HG03139 (cell line): ENCODE data around the gene SLC27A5.
"Not testable (repeated sequence)": the region's sequence is repeated elsewhere in the genome, so short reads cannot be mapped to it uniquely, and the experiment has no call there.

ENCODE experiments used
- ATAC-seq: cut with Tn5 transposase; IDR thresholded peaks from one replicate; pipeline ENCODE4 v1.9.1; 2021; ENCODE audit not compliant: unreplicated experiment

The SLC27A5 gene

DNA sequence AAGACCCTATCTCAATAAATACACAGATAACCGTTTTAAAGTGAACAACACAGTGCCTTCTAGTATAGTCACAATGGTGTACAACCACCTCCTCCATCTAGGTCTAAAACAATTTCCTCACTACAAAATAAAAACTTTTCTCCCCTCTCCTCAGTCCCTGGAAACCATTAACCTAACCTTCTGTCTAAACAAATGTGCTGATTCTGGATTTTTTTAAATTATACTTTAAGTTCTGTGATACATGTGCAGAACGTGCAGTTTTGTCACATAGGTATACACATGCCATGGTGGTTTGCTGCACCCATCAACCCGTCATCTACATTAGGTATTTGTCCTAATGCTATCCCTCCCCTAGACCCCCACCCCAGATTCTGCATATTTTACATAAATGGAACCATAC is 17.6 kb upstream of the SLC27A5 start:
- no peak for ATAC-seq

DNA sequence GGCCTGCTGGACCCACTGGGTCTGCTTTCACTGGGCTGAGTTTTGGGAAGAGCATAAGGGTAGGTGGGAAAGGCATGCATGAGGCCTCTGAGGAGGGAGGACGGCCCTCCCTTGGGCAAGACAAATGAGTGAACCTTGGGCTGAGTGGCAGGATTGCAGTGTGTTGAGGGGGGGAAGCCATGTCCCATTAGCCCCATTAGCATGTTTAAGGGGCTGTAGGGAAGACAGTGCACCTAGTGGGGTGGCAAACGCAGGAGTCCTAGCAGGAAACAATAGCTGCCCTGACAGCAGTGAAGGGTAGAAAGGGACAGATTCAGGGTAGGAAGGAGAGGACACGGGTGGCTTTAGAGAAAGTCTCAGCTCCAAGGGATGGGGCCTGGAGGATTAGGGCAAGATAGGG is 10.9 kb upstream of the SLC27A5 start:
- ATAC-seq, result no peak

DNA sequence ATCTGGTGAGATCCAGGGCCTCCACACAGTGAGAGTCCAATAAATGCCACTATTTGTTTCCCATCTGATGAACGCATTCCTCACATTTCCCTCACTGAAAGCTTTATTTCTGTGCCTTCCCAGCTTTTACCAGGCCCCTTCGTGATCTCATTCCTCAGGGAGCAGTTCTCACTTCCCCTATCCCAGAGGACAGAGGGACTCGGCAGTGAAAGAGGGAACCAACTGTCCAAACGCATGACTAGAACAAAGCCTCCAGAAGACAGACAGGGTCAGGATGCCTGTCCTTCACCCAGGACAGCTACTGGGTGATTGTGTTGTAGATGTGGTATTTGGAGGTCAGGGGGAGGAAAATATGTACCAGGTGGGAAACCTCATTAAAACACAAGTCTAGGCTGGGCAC is 9.9 kb upstream of the SLC27A5 start:
- ATAC-seq, result no peak

DNA sequence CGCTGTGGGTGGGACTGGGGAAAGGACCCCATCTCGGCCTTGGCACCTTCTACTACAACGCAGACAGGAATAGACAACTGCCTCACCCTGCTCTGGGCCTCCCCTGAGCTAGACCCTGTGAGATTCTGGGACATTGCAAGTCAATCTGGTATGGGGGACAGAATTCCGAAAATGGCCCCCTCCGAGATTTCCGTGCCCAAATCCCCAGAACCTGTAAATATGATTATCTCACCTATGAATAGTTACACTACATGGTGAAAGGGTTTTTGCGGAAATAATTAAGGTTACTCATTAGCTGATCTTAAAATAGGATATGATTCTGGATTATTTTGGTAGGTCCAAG is 8.4 kb upstream of the SLC27A5 start:
- ATAC-seq, result no peak

DNA sequence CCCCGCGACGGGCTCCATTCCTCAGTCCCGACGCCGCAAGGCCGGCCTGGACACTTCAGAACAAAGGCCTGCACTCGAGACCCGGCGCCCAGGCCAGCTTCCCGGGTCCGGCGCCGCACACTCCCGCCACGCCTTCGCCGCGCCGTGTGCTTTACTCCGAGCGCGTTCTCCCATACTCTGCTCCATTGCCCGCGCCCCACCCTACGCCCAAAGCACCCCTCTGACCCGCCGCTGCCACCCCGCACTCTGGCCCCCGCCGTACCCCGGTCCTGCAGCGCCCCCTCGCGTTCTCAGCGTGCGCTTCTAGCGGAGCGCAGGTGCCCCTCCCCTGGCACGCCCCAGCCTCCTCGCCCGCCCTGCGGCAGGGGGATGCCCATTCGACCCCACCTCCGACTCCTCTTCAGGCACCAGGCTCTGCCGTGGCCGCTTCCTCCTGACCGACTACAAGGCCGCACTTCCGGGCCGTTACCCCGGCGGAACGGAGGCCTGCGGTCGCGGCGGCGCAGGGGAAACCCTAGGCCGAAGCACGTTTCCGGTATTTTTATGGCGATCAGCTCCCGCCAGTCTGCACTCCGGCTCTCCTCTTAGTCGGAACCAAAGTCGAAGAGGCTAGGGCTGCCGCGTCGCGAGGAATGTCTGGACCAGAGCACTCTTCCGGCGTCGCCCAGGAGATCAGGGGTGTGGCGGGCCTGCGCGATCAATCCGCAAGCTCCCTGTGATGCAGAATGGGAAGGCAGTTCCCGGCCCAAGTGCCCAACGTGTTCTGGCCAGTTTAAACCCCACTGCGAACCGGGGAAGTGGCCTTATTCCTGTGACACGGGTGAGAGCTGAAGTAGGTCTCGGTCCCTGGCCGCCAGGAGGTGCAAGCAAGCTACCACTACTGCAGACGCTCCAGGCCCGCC is 7.8 kb upstream of the SLC27A5 start, which contains the start of gene ZBTB45:
Gene ZBTB45 (minus strand): TSS at position 456 of the 902 bp plus-strand sequence. CDS start 2,137 bp downstream, outside the sequence.
- ATAC-seq, result peak; percentile 62

DNA sequence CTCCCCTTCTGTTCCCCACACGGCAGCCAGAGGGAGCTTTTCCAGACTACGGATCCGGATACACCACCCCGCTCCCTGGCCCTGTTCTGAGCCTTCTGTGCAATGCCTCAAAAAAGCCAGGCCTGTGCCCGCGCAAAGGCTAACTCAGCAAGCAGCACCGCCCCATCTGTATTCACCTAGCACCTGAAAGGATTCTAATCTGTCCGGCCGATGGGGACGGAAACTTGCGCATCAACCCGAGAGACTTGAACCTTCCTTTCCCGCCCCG is 7.2 kb upstream of the SLC27A5 start:
- ATAC-seq, result peak; percentile 12

DNA sequence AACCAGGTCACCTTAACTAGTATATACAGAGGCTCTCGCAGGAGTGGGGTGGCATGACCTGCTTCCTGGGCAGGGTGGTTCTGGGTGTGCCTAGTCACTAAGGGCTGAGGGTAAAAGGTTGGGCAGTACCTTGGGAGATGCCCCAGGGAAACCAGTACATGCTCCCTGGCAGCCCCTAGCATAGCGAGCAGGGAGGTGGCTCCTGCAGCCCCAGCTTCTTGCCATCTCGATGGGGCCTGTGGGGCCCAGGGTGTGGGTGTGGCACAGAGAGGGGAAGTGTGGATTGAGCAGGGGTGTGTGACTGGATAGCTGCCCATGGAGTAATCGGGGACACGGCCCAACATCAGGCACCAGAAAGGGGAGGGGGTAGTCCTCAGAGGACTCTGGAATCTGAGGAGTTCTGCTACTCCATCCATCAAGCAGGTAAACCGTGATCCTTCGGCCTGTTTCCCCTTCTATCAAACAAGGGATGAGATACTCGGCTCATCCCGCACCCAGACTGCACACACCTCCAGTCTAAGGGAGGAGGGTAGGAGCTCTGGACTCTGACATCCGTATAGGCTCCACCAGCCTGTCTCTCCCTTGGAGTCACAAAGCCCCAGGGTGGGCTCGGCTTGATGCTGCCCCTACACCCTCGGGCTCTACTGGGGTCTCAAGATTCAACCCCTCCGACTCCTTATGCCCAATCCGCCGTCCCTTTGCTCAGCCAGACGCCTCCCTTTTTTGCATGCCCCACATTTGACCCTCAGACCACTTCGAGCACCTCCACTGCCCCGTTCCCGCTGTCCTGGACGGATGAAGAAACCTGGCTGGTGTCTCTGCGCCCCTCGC is 6.7 kb upstream of the SLC27A5 start:
- no peak for ATAC-seq

DNA sequence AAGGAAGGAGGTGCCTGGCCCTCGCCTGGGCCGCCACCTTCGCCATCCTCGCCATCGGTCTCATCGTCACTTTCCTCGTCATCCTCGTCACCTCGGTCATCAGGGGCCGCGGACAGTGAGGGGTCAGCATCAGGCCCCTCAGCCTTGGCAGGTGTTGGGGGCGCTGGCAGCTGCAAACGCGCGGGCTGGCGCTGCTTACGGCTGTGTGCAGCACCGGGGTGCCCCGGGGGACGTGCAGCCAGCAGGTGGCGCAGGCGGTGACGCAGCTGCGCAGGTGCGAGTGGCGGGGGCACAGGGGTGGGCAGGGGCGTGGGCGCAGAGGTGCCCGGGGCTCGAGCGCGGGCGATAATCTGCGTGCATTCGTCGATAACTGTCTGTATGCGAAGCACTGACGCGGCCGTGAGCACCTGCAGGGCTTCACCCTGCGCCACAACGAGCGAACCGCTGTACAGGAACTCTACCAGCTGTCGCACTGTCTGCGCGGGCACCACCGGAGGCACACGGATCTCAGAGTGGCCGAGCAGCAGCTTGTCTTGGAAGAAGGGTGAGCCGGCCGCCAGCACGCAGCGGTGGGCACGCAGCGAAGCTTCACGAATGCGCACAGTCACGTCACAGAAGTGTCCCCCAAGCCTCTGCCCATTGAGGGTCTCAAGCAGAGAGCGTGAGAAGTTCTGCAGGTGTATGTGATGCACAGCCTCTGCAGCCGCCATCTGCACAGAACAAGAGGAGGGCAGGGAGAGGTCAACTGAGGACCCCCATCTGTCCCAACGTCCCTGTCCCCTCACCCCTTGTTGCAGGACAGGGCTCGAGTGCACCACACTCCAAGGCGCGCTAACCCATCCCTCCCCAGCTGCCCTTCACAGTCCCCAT is 5.4 kb upstream of the SLC27A5 start:
- no peak for ATAC-seq

DNA sequence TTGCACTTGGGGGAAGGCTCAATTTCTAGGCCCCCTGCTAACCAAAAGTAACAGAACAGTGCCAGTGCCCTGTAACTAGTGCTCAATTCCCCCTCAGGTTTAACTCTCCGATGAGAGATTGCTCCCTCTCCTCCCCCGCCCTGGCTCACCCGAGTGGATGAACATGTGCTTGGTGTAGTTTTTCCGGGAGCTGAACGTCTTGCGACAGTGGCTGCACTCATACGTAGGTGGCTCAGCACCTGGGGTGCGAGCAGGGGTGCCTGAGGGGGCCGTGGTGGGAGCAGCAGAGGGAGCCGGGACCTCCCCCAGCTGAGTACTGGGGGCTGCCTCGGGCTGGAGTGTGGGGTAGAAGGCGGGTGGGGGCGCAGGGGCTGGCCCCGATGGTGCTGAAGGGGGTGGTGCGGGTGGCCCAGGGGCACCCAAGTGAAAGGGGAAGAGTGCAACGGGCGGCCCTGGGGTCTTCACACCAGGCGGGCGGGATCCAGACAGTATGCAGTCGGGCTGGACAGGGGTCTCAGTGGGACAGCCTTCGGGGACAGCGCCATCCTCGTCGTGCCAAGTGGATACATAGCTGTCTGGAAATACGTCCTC is 4.5 kb upstream of the SLC27A5 start:
- ATAC-seq, result no peak

DNA sequence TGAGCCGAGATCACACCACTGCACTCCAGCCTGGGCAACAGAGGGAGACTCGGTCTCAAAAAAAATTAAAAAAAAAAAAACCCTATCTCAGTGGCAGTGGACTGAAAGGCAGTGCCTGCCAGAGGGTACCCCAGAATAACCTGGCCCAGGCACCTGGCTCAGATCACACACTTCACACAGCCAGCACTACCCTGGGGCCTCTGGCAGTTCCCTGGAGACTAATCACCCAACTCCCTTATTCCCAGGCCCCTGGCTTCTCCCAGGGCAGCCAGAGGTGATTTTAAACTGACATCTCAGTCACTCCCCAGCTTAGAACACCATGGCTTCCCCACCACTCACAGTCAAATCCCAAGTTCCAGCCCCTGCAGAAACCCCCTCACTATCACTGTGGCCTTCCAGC is 3.5 kb upstream of the SLC27A5 start:
- no peak for ATAC-seq

DNA sequence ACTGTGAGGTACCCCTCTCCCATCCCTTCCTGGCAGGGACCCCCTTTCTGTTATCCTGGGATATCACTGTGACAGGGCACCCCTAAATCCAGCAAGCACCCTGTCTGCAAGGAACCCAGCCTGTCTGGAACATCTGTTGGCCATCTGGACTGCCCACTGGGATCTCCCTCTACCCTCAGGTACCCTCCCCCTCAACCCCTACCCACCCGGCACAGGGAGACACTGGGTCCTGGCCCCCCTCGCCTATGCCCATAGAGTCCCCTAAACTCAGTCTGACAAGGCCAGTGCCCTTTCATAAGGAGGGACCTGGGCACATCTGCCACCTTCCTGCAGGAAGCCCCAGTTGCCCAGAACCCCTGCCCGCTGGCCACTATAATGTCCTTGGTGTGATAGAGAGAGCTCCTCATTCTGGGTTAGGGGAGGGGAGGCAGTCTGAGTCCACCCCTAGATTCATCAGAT is 2.8 kb upstream of the SLC27A5 start:
- no peak for ATAC-seq

DNA sequence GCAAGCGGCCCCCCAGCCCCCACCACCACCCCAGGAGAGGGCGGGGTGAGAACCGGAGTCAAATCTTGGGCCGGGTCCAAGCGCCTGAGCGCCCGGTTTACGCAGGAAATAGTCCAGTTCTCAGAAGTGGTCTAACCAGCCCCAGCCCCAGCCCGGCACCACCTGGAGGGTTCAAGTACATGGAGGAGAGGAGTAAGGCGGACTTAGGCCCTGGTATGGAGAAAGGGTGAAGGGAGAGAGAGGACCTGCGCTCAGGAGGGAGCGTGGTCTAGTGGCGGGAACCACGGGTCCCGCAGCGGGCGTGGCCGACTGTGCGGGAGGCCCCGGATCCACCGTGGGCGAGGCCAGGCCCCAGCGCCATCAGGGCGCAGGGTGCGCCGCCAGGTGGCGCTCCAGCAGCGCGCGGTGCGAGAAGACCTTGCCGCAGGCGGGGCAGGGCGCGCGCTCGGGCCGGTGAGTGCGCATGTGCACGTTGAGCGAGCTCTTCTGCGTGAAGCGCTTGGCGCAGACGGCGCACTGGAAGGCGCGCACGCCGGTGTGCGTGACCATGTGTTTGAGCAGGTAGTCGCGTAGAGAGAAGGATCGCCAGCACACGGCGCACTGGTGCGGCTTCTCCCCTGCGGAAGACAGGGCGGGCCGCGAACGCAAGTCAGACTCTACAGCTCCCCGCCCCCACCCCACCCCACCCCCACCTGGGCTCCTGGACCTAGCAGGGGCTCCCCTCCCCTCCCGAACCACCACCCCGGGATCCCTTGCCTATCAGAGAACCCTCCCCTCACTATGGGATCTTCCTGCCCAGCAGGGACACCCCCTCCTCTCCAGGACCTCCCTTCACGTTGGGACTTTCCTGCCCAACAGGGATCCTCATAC is 2.1 kb upstream of the SLC27A5 start:
- peak; percentile 56 for ATAC-seq

DNA sequence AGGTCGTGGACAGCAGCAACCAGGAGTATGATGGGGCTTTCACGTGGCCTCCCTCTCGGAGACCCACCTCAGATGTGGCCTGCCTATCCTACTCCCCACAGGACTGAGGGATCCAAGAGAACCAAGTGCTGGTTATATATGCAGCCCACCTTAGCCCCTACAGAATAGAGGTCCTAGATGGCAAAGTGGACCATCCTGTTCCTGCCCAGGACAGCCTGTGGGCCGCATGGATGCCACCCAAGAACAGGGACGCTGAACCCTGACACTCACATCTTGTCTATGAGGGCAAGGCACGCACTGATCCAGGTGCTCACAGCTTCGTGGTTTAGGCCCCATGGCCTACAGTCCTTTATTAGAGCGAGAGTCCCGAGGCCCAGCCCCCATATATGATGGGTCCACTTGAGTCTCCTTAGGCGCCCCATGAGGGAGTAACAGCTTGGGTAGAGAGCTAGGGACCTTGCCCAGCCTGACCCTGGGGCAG is 1.5 kb upstream of the SLC27A5 start:
- no peak for ATAC-seq

DNA sequence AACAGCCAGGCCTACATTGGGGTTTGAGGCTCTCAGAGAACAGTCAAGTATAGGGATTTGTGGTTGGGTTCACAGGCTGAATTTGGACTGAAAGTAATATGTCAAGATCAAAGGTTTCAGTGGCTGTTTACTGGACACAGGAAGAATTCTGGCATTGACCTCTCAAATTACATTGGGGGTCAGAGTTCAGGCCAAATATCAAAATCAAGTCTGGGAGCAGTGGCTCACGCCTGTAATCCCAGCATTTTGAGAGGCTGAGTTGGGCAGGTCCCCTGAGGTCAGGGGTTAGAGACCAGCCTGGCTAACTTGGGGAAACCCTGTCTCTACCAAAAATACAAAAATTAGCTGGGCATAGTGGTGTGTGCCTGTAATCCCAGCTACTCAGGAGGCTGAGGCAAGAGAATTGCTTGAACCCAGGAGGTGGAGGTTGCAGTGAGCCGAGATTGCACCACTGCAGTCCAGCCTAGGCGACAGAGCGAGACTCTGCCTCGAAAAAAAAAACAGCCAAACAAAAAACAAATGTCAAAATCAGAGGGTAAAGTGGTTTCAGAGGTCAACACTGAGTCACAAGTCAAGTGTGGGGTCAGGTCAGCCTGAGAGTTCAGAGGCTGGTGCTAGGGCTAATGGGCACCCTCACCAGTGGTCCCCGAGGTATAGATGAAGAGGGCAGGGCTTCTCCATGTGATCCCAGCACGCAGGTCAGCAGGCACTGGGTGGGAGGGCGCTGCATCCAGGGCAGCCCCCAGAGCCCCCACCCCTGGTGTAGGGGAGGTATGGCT is 1.5 kb downstream of the SLC27A5 start:
- ATAC-seq, result no peak

DNA sequence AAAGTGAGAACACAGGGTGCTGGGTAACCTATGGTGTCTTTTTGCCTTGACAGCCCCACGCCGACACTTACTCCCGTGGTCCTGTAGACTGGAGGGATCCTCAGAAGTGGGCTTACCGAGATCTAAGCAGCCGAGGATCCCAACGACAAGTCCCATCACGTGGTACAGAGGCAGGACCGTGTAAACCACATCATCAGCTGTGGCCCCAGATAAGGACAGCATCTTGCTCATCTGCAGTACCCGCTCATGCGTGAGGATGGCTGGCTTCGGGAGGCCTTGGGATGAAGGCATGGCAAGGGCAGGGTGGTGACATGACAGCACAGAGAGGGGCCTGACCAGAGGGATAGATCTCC is 2.1 kb downstream of the SLC27A5 start:
- ATAC-seq, result no peak

DNA sequence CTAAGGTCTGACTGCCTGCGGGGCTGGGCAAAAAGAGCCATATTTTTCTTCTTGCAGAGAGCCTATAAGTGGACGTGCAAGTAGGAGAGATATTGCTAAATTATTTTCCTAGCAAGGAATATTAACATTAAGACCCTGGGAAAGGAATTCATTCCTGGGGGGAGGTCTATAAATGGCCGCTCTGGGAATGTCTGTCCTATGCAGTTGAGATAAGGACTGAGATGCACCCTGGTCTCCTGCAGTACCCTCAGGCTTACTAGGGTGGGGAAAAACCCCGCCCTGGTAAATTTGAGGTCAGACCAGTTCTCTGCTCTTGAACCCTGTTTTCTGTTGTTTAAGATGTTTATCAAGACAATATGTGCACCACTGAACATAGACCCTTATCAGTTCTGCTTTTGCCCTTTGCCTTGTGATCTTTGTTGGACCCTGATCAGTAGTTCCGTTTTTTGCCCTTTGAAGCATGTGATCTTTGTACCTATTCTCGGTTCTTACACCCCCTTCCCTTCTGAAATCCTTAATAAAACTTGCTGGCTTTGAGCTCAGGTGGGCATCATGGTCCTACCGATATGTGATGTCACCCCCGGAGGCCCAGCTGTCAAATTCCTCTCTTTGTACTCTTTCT is 4.1 kb downstream of the SLC27A5 start:
- ATAC-seq, result not testable (repeated sequence)

DNA sequence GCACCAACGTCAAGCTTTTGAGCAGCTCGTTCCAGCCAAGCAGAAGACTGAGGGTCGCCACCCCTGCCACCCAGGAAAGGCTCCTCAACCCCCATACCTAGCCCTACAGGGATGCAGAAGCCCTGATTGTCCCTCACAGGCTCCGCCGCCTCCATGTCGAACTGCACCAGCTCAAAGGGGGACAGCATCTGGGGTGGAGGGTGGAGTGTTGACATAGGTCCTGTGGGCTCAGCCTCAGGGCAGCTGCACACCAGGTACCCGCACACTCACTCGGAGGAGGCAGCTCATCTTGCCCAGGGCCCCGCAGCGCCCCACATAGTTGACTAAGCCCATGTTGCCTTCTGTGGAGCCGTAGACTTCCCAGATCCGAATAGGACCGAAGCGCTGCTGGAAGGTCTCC is 11.6 kb downstream of the SLC27A5 start:
- no peak for ATAC-seq

DNA sequence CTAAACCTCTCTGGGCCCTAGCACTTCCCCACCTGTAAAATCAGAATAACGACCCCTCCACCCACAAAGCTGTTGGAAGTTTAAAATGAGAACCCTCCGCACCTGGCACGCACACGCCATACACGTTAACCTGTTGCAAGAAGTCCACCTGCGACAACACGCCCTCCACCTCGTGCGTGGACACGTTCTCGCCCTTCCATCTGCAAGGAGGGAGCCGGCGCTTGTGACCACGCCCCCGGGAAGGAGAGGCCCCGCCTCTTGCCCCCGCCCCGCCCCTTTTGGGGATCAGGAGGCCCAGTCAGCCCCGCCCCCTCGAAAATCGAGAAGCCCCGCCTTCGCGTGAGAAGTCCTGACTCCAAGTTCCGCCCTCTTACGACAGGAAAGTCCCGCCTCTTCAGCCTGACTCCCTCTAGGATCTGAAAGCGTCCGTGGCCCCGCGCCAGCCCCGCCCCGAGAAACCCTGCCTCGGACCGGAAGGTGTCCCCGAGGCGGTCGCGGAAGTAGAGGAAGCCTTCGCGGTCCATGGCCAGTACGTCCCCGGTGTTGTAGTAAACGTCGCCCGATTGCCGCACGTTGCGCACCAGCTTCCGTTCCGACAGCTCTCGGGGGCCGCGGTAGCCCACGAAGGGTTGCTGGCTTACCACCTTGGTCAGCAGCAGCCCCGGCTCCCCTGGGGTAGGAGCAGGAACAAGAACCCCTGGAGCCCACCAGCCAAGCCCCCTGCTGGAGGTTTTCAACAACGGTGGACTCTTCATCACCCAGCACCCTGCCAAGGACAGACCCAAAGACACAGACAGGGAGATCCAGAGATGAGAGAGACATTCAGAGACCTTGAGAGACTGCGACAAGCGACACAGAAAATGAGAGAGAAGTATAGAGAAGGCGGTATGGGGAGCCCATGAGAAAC is 12.5 kb downstream of the SLC27A5 start:
- peak; percentile 86 for ATAC-seq
